Uterus (tissue), 4 donors: ENCODE data around the gene TARS3. TPM values are rescaled to one million over a fixed set of nuclear protein-coding genes. Genes with fewer than 3 reads are reported as not detected.
"Not testable (repeated sequence)": the region's sequence is repeated elsewhere in the genome, so short reads cannot be mapped to it uniquely, and the experiment has no call there.

Source experiments
- DNase-seq, 2 donors: peaks; one replicate each; pipeline ENCODE4 v3.0.0-alpha.2; 2019 to 2020
- H3K27ac ChIP-seq, 2 donors: fragments of 200-600 bp; sonication (generic); 1 replicate in 1 of 2; 2 replicates in 1 of 2; pipeline ENCODE4 v1.5.1; 2016 to 2018
- H3K27me3 ChIP-seq, 2 donors: fragments of 200-600 bp; sonication (generic); one replicate each; pipeline ENCODE4 v1.5.1; 2018 to 2019; ENCODE audit warnings: control low read depth in 1 of 2
- H3K36me3 ChIP-seq, 2 donors: fragments of 200-600 bp; sonication (generic); one replicate each; pipeline ENCODE4 v1.5.1; 2019; ENCODE audit warnings: control low read depth in 1 of 2
- H3K4me1 ChIP-seq, 2 donors: fragments of 200-600 bp; sonication (generic); one replicate each; pipeline ENCODE4 v1.5.1; 2018 to 2019; ENCODE audit warnings: control low read depth in 1 of 2
- H3K4me3 ChIP-seq, 2 donors: fragments of 200-600 bp; sonication (generic); 1 replicate in 1 of 2; 2 replicates in 1 of 2; pipeline ENCODE4 v1.5.1; 2018 to 2019; ENCODE audit warnings: mild to moderate bottlenecking in 1 of 2
- H3K9me3 ChIP-seq, 2 donors: fragments of 200-600 bp; sonication (generic); one replicate each; pipeline ENCODE4 v1.5.1; 2019; ENCODE audit warnings: control low read depth in 1 of 2
- POLR2A ChIP-seq, 2 donors: fragments of 450-650 bp; IDR thresholded peaks; one replicate each; pipeline ENCODE4 v1.6.1; 2016; ENCODE audit warnings: antibody characterized with exemption in 2 of 2, mild to moderate bottlenecking in 1 of 2, moderate library complexity in 1 of 2
- intact Hi-C: fragments of 100-400 bp; cut with DNase I; formaldehyde crosslinking; loops from one replicate; pipeline ENCODE4 v1.15.1; 2023; ENCODE audit warnings: low total_unique reads
- total RNA-seq, 4 donors: library from RNA; depleted of rRNA in 3 of 4; stranded (reverse); fragments of >200 nt in 3 of 4; gene quantifications; one replicate each; pipeline versions ENCODE4 v1.1.0 to v1.2.4, GENCODE V29; 2014 to 2023
- TF ChIP-seq, protein P1 (sequence below), 4 experiments: fragments of 200-600 bp in 2 of 4; fragments of 450-650 bp in 2 of 4; sonication (generic) in 2 of 4; IDR thresholded peaks; one replicate each; pipeline ENCODE4 v1.5.1; 2016 to 2019; ENCODE audit warnings: antibody characterized with exemption in 4 of 4, mild to moderate bottlenecking in 2 of 4, moderate library complexity in 1 of 4
- donor health status: DM: yes; HTN: yes; CAD: no.

TARS3 gene
- total RNA-seq, 4 donors from 2014 or later, result 3.3 to 24.8 (median 17.7) TPM

- Histone ChIP-seq H3K4me1 (no peaks in the 10 kb centered on the region), H3K4me3 (no peak overlapping the region), H3K9me3 (no peaks in the 10 kb centered on the region), H3K27ac (no peak overlapping the region), H3K36me3 (no peaks in the 10 kb centered on the region), H3K27me3 (no peaks in the 10 kb centered on the region)
- DNase-seq, result no peak
- intact Hi-C loops, result no loop called here
- TF ChIP-seq POLR2A (IDR thresholded peaks at IDR 0.05), result no peak
- TF ChIP-seq, protein P1, sequence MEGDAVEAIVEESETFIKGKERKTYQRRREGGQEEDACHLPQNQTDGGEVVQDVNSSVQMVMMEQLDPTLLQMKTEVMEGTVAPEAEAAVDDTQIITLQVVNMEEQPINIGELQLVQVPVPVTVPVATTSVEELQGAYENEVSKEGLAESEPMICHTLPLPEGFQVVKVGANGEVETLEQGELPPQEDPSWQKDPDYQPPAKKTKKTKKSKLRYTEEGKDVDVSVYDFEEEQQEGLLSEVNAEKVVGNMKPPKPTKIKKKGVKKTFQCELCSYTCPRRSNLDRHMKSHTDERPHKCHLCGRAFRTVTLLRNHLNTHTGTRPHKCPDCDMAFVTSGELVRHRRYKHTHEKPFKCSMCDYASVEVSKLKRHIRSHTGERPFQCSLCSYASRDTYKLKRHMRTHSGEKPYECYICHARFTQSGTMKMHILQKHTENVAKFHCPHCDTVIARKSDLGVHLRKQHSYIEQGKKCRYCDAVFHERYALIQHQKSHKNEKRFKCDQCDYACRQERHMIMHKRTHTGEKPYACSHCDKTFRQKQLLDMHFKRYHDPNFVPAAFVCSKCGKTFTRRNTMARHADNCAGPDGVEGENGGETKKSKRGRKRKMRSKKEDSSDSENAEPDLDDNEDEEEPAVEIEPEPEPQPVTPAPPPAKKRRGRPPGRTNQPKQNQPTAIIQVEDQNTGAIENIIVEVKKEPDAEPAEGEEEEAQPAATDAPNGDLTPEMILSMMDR (IDR thresholded peaks at IDR 0.05), result no peak
Observed at GRCh38 chr15:101637038-101637437, 87.2 kb downstream of the TARS3 start.

DNA sequence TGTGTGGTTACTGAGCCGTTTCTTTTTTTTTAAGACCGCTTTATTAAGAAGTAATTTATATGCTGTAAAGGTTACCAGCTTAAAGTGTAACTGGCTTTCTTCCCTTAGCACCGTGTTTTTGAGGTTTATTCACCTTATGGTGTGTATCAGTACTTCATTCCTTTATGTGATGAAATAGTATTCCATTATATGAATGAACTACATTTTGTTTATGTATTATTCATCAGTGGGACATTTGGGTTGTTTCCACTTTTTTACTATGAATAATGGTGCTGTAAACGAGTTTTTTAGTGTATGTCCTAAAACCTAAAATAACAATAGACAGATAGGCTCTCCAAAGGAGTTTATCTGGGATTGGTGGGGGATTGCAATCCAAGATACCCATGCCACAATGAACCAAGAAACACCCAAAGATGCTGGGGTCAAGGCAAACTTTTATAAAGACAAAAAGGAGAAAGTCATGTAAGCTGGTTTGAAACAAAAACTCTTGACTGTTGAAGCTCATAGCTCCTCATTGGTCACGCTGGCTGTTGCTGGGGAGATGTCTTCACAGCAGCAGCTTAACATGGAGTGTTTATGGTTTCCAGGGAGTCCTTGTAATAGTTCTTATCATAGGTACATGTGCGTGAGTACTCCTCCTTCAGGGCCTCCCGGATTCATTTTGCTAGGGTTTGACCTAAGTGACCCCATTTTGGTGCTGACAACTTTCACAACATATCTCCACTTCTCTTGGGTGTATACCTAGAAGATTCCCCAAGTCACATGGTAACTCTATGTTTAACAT, 88.1 kb downstream of the TARS3 start:
- H3K9me3 ChIP-seq, result no peaks in the 10 kb centered on the region
- no peaks in the 10 kb centered on the region for H3K36me3 ChIP-seq
- H3K27ac ChIP-seq, result no peak overlapping the region
- no peak for DNase-seq
- H3K4me3 ChIP-seq, result no peak overlapping the region
- intact Hi-C loops, result no loop called here
- H3K27me3 ChIP-seq, result no peaks in the 10 kb centered on the region
- TF ChIP-seq, protein P1 (IDR thresholded peaks at IDR 0.05), result no peak
- no peak for TF ChIP-seq POLR2A (IDR thresholded peaks at IDR 0.05)
- H3K4me1 ChIP-seq, result no peaks in the 10 kb centered on the region

DNA sequence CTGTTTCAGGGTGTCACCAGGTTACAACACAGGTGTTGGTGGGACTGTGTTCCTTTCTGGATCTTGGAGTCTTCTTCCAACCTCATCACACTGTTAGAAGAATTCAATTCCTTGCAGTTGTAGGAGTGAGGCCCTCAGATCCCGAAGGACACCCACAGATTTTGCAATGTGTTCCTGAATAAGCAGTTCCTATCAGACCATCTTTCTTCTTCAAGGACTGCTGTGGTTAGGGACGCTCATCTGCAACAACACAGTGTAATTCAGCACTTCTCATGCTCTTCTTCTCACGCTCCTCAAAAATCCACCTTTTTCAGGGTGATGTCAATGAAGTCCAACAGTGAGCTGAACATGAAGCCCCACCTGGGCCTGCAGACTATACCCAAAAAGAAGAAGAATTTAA, 90.9 kb downstream of the TARS3 start:
- Histone ChIP-seq H3K4me3 (no peak overlapping the region), H3K27ac (no peak overlapping the region), H3K27me3 (no peaks in the 10 kb centered on the region), H3K4me1 (no peaks in the 10 kb centered on the region), H3K36me3 (no peaks in the 10 kb centered on the region), H3K9me3 (no peaks in the 10 kb centered on the region)
- intact Hi-C loops, result no loop called here
- TF ChIP-seq POLR2A (IDR thresholded peaks at IDR 0.05), result no peak
- TF ChIP-seq, protein P1 (IDR thresholded peaks at IDR 0.05), result no peak
- no peak for DNase-seq

GRCh38 chr15:101626729-101627128, 97.5 kb downstream of the TARS3 start:
- intact Hi-C loops, H3K4me1 ChIP-seq, H3K27me3 ChIP-seq, H3K4me3 ChIP-seq, H3K27ac ChIP-seq, H3K9me3 ChIP-seq, DNase-seq, H3K36me3 ChIP-seq: not testable (repeated sequence)

DNA sequence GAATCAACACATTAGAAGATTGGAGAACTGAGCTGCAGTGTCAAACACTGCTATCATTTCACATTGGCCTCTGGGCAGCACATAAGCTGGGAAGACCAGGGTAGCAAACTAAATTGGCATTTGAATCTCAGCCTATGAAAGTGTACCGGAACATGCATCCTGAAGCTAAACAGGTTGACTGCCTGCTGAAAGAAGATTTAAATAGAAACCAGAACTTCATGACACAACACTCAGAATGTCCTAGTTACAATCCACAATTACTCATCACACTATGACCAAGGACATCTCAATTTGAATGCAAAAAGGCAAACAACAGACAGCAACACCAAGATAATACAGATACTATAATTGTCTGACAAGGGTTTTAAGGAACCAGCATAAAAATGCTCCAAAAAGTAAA, 98.3 kb downstream of the TARS3 start:
- Histone ChIP-seq H3K27me3 (no peaks in the 10 kb centered on the region), H3K4me1 (no peaks in the 10 kb centered on the region), H3K36me3 (no peaks in the 10 kb centered on the region), H3K9me3 (no peaks in the 10 kb centered on the region), H3K4me3 (no peak overlapping the region), H3K27ac (no peak overlapping the region)
- intact Hi-C loops, result no loop called here
- no peak for DNase-seq
- TF ChIP-seq, protein P1 (IDR thresholded peaks at IDR 0.05), result no peak
- TF ChIP-seq POLR2A (IDR thresholded peaks at IDR 0.05), result no peak
